ENCODE data around the gene CCR7.

Gene CCR7

GRCh38 chr17:40608061-40608581 is 42.8 kb upstream of the CCR7 start:
- no peak overlapping the region for H3K4me3 ChIP-seq (ENCODE audit: low read depth, low read length)
- no peak for TF ChIP-seq CTCF (IDR thresholded peaks at IDR 0.05; ENCODE audit: low read depth, low read length)

- no peak for TF ChIP-seq CTCF (IDR thresholded peaks at IDR 0.05; ENCODE audit: low read depth, low read length)
- H3K4me3 ChIP-seq (ENCODE audit: low read depth, low read length), result no peak overlapping the region
Measured at GRCh38 chr17:40607641-40608040, 42.4 kb upstream of the CCR7 start.

- H3K4me3 ChIP-seq (ENCODE audit: low read depth, low read length), result no peak overlapping the region
- no peak for TF ChIP-seq CTCF (IDR thresholded peaks at IDR 0.05; ENCODE audit: low read depth, low read length)
Measured at GRCh38 chr17:40606548-40607353, 41.5 kb upstream of the CCR7 start.

- no peak for TF ChIP-seq CTCF (IDR thresholded peaks at IDR 0.05; ENCODE audit: low read depth, low read length)
- H3K4me3 ChIP-seq (ENCODE audit: low read depth, low read length), result no peak overlapping the region
Measured at GRCh38 chr17:40605306-40605705, 40.0 kb upstream of the CCR7 start.

- no peak for TF ChIP-seq CTCF (IDR thresholded peaks at IDR 0.05; ENCODE audit: low read depth, low read length)
- H3K4me3 ChIP-seq (ENCODE audit: low read depth, low read length), result no peak overlapping the region
Measured at GRCh38 chr17:40604327-40605080, 39.2 kb upstream of the CCR7 start.

- no peak overlapping the region for H3K4me3 ChIP-seq (ENCODE audit: low read depth, low read length)
- TF ChIP-seq CTCF (IDR thresholded peaks at IDR 0.05; ENCODE audit: low read depth, low read length), result no peak
Measured at GRCh38 chr17:40602445-40603443, 37.5 kb upstream of the CCR7 start.
